Activated CD4-positive, CD25-positive, alpha-beta regulatory T cell treated with anti-CD3 and anti-CD28 coated beads, Interleukin-2, amount 50 U/mL, for 24 hours (primary cell): Measurements from ENCODE around the gene ARAP2.

ENCODE experiments used
- ATAC-seq, 2 donors: fragments of 150-1000 bp; cut with Tn5 transposase; one replicate each; pipeline ENCODE4 v1.10.0; 2021; ENCODE audit warnings: mild to moderate bottlenecking in 1 of 2, moderate library complexity in 1 of 2

Gene ARAP2

GRCh38 chr4:36244257-36245082 is at the start of gene ARAP2:
Gene ARAP2 (minus strand): TSS chr4:36244514. CDS start chr4:36229486, 15,028 bp downstream.
- peak; percentile 80 to 81 for ATAC-seq

- ATAC-seq = no peak
Observed at GRCh38 chr4:36292556-36293188, 48.4 kb upstream of the ARAP2 start.

DNA sequence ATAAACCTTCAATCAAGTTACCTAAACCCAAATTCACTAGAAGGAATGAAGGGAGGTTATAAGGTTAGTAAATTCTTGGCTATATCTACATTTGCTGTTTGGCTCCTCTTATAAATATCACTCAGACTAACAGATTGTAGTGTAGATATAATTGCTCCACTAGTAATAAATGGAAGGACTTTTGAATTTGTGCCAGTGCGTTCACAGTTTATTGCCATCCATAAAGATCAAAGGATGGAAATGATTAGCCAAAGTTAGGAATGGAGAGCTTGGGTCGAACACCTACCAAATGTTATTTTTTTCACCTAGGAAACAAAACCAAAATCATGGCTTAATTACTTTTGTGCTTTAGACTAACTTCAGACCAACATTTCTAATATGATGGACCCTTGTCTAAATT is 46.3 kb upstream of the ARAP2 start:
- ATAC-seq = no peak

DNA sequence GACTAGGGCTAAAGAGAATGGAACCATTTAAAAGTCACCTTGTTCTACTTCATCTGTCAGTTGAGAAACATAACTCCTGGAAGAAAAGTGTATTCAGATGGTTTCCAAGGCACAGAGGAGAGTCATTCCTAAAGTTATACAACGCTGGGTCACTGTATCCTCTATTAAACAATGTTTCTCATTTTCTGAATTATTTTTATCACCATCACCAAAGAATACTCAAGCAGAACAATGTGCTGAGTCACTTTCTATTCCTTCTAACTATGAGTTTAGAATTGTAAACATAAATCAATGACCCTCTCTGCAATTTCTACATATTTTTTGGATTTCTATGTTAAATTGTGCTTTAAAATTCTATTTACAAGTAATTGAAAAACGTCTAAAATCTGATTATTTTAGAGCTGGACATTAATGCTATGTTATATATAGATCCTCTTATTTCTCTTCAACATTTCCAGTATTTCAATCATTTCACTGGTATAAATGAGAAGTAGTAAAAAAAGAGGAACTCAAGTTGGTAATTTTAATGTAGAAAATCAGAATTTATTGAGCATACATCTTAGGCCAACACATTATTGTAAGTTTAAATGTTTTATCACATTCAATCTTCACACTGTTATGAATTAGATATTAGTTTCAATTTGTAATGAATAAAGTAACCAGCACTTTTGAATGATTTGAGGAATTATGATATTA is 44.6 kb upstream of the ARAP2 start:
- no peak for ATAC-seq

DNA sequence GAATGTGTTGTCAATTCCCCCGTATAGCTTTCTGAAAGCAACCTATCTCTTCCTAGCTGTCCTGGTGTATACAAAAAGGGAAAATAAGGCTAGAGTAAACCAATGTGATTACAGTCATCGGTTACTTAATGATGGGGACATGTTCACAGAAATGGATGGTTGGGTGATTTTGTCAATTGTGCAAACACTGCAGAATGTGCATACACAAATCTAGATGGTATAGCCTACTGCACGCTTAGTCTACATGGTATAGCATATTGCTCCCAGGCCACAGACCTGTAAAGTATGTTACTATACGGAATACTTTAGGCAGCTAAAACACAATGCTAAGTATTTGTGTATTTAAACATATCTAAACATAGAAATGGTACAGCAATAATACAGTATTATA is 42.2 kb upstream of the ARAP2 start:
- ATAC-seq = no peak

- peak; percentile 96 to 97 for ATAC-seq
Observed at GRCh38 chr4:36285784-36286480, 41.6 kb upstream of the ARAP2 start.

- ATAC-seq = no peak
Observed at GRCh38 chr4:36283912-36284465, 39.7 kb upstream of the ARAP2 start.

GRCh38 chr4:36282503-36283030 is 38.3 kb upstream of the ARAP2 start:
- no peak for ATAC-seq

DNA sequence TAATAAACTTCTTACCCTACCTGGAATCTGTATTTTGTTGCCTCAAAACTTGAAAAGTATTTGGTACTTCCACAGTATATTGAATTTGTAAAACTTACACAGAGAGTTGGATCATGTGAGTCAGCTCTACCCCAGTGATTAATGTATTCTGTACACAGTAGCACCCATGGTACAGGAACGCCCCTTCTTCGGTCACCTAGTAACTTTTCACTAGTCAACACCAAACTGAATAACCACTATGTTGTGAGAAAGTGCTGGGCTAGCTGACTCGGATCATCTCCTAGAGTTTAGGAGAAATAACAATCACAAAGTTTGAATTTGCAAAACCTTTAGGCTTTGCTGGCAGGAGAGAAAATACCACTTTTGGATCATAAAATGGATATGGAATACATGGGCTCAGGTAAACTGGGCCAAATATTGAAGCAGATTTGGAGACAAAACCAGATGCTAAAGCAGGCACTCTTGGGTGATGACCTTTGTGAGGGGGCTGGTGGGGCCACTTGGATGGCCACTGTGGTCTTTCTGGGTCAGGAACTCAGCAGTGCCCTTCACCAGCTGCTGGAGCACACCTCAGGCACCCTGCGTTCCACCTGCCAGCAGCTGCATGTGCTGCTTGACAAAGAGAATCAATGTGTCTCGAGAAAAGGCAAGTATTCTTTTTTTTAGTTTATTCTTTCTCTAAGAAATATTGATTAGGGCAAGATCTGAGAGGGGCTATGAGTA is 37.2 kb upstream of the ARAP2 start, which contains the start of gene DTHD1:
Gene DTHD1, plus strand, starts transcription at position 233 of the 723 bp plus-strand sequence. Its CDS starts 143 bp downstream, at position 376.
- peak in 1 of 2 donors; percentile 15 for ATAC-seq

DNA sequence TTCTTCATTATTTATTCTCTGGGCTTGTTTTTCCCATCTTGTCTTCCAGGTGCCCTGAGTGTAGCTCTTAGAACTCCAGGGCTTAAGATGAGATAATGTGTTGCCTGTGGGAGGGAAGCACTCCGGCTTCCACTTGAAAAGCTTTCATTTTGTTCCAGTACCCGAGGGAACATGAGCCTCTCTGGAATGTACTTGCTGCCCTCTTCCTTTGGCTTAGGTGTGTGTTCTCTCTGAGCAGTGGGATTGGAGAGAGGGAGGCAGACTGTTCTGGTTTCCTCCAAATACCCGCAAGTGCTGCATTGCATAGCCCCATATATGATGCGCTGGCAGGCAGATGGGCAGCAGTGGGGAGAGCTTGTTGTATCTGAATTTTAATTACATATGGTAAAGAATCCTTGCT is 36.2 kb upstream of the ARAP2 start:
- no peak for ATAC-seq

- ATAC-seq = peak; percentile 21 to 35
Observed at GRCh38 chr4:36278789-36279188, 34.5 kb upstream of the ARAP2 start.

DNA sequence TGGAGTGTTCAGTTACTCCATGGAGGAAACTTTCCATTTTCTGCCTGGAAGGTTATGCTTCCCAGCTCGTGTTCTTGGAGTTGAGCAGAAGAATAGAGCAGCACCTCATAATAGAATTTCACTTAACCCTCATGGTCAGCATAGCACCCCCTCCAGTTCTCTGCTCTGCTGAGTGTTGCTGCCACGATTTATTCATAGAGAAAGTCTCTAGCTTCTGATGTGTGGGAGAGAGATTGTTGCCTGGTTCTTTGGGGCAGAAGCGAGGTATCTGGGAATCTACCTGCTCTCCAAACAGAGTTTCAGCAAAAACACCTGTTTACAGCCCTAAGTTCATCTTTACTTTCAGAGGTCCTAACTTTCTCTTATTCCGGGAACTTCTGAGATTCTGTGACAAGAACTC is 33.2 kb upstream of the ARAP2 start:
- ATAC-seq = no peak

DNA sequence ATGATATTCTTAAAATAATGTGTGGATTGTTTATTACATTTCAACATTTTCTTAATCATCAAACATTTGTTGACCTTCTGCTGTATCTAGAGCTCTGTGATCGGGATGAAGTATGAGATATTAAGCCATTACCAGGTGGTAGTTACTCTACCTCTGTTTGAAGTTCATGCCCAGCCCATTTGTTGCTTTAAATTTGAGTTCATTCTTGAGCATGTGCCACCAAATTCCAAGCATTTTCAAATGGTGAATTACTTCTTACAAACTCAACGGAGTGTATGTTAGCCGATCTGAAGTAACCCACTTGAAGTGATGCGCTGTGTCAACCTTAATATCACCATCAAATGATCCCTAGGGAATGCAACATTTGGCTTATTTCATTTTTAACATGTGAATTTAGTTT is 29.8 kb upstream of the ARAP2 start:
- no peak for ATAC-seq

DNA sequence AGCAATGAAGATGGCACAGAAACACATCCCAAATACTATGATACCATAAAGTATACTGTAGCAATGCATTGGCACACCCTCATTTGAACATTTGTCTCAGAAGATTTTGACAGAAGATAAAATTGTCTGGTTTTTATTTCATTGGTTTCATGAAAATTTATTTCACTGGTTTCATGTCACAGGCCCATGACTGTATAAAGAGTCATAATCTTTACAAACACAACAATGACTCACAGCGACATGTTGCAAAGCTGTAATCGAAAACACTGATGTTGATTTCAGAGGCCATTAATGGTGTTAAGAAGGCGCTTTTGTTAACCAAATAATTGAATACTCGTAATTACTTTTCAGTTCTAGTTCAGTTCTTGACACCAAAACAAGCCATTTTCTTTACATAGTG is 29.0 kb upstream of the ARAP2 start:
- peak; percentile 52 to 66 for ATAC-seq

DNA sequence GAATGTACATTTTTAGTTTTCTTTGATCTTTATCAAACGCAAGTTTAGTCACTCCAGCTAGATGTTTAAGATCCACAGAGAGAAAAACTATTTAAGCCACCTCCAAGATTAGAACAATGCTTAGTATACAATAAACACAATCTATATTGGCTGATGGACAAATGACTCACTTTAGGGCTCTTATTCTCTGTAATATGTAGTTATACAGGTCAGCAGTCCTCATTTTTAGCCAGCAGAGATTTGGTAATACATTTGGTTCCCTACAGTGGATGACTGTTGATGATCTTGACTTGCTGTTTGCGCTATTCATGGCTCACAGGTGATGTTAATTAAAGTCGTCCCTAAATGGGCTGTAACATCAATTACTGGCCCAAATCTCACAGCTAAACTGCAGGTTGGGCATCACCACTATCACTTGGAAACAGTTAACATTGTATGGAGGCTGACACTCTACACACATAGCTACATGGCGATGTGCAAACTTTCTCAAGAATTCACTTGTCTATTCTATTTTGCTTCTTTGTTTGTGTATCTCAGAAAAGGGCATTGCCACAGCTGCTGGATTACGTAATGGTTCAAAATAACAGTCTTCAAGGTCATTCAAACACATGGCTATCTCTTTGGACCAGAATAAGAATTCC is 25.3 kb upstream of the ARAP2 start:
- no peak for ATAC-seq

DNA sequence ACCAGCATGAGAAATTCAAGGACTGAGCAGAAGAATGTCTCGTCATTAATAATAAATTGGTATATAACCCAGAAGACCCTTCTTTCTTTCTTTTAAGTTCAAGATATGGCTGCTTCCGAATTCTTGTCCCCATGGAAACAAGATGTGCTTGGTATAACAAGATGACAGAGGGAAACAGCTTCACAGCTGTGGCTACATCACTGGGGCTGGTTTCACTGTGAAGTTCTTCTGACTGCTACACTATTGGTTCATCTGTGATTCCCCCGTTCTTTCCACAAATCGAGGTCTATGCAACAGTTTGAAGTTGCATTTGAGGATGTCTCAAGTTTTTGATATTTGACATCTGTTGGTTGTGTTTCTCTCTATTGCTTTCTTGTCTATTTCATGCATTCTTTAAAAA is 24.8 kb upstream of the ARAP2 start:
- ATAC-seq = peak; percentile 63 to 72

- ATAC-seq = peak; percentile 46 to 65
Observed at GRCh38 chr4:36267486-36268268, 23.4 kb upstream of the ARAP2 start.

- ATAC-seq = no peak
Observed at GRCh38 chr4:36264207-36264826, 20.0 kb upstream of the ARAP2 start.

- ATAC-seq = no peak
Observed at GRCh38 chr4:36260731-36261130, 16.4 kb upstream of the ARAP2 start.

DNA sequence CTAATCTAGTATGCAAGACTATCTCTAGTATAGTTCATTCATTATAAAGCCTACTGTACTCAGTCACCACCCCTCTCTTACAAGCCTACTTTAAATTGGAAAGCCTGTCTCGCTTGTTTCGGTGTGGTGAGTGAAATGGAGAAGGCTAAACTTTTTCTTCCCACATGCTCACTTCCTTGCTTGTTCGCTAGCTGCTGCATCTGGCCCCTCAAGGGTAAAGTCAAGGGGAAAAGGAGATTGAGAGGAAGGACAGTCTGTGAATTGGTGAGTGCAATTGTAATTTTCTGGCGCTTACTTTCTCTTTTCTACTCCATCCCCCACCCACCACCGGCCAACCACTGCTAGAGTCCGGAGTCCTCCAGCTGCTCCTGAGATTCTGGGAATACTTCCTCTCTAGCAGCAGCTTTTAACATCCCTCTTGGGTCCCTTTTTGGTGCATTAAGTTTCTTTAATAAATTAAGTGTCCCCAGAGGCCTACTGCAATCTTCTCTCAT is 12.1 kb upstream of the ARAP2 start:
- no peak for ATAC-seq
